Putamen (tissue), 1 donor: ENCODE data around the gene MAP1A.

Experiments
- DNase-seq: peaks from one replicate; pipeline ENCODE4 v3.0.0-alpha.2; 2016; ENCODE audit warnings: low spot score

Gene MAP1A

GRCh38 chr15:43511012-43511885, 6.2 kb upstream of the MAP1A start:
- no peak for DNase-seq

- no peak for DNase-seq
These were observed 3.9 kb upstream of the MAP1A start for GRCh38 chr15:43513550-43513949.

- DNase-seq, result peak; percentile 90
These were observed 3.0 kb upstream of the MAP1A start for GRCh38 chr15:43514241-43515057.

GRCh38 chr15:43515741-43516140, 1.7 kb upstream of the MAP1A start:
- DNase-seq, result no peak

GRCh38 chr15:43516185-43516584, 1.2 kb upstream of the MAP1A start:
- DNase-seq, result no peak

GRCh38 chr15:43516801-43517353, 531 bp upstream of the MAP1A start:
- DNase-seq, result no peak

- peak; percentile 88 for DNase-seq
These were observed 871 bp downstream of the MAP1A start for GRCh38 chr15:43518197-43518761.

GRCh38 chr15:43519196-43519595, 1.8 kb downstream of the MAP1A start:
- DNase-seq, result peak; percentile 77

- no peak for DNase-seq
These were observed 2.7 kb downstream of the MAP1A start for GRCh38 chr15:43520138-43520537.

- DNase-seq, result no peak
These were observed 4.0 kb downstream of the MAP1A start for GRCh38 chr15:43521419-43521818.

- no peak for DNase-seq
These were observed 4.8 kb downstream of the MAP1A start for GRCh38 chr15:43522247-43522646.

- DNase-seq, result no peak
These were observed 6.2 kb downstream of the MAP1A start for GRCh38 chr15:43523646-43524045.

- DNase-seq, result no peak
These were observed 6.9 kb downstream of the MAP1A start for GRCh38 chr15:43524254-43524845.

- no peak for DNase-seq
These were observed 7.7 kb downstream of the MAP1A start for GRCh38 chr15:43525131-43525530.

GRCh38 chr15:43526261-43526930, 9.0 kb downstream of the MAP1A start:
- DNase-seq, result no peak

- DNase-seq, result no peak
These were observed 9.8 kb downstream of the MAP1A start for GRCh38 chr15:43527016-43527801.

- no peak for DNase-seq
These were observed 10.6 kb downstream of the MAP1A start for GRCh38 chr15:43527802-43528541.

- no peak for DNase-seq
These were observed 11.2 kb downstream of the MAP1A start for GRCh38 chr15:43528542-43529007.

- DNase-seq, result no peak
These were observed 11.7 kb downstream of the MAP1A start for GRCh38 chr15:43529141-43529540.
